ENCODE data around the gene MAPK9. TPM values are rescaled to one million over a fixed set of nuclear protein-coding genes. Genes with fewer than 3 reads are reported as not detected.

Gene MAPK9
- total RNA-seq, 1 experiment from 2014 or later, result 38.6 TPM

DNA sequence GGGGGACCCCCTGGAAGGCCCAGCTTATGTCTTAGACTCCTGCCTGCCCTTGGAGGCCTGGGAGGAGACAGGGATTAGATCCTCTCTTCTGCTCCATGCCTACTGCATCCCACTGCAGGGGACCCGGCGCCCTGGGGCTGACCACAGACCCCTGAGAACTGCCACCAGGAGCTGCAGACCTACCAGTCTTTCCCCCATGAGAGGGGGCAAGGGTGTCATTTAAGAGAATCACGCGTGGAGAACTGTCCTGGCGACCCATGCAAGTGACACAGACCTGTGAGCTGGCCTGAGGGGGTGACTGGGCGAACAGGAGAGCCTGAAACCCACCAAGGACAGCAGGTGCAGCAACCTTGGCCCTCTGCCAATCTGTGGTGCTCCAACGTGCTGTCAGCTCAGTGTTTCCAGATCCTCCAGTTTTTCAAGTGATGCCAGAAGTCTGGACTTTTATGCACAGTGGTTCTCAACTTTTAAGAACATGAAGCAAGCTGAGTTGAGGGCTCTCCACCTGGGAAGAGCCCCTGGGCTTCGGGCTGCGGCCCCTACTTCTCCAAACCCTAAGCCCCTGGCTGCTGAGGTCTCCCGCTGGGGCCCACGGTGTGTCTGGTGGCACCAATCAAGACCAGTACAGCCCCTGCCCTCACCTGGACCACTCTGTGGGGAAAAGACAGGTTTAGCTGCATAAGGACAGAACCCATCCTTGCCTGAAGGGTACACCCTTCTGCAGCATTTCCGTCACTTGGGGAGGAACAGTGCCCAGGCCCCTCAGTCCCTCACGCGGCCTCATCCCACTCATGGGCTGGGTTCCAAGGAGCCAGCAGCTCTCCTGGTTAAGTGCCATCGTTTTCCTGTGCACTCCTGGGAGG lies 43.1 kb upstream of the MAPK9 start:
- H3K23me2 ChIP-seq (ENCODE audit: insufficient read length, low read depth, low read length, poor library complexity, severe bottlenecking), result no peaks in the 10 kb centered on the region
- no peak overlapping the region for H3K56ac ChIP-seq (ENCODE audit: insufficient read length, low read depth, low read length)
- DNase-seq, result no peak
- H3K4me1 ChIP-seq (ENCODE audit: insufficient read depth, low read length), result peaks cover 7% of the 10 kb centered on the region
- no peak overlapping the region for H2AFZ ChIP-seq (ENCODE audit: low read length)
- Mint-ChIP-seq H3K36me3 (ENCODE audit: insufficient read depth in 1 of 3, low read depth in 3 of 3) (peaks cover 79 to 84% (median 82%) of the 10 kb centered on the region in 3 experiments), H3K4me3 (no peak overlapping the region), H3K4me1 (peaks cover 31 to 32% of the 10 kb centered on the region in 2 experiments), H3K27ac (peak overlapping the region in 2 of 3 experiments; percentile 77 to 83; a peak in 2 of 7 replicates), H3K27me3 (ENCODE audit: low read depth) (no peaks in the 10 kb centered on the region; the same call in 1 of the 2 replicates), H3K9me3 (peaks cover 3 to 7% of the 10 kb centered on the region in 2 experiments; a peak in 3 of 5 replicates)
- no peak overlapping the region for H3K23ac ChIP-seq (ENCODE audit: insufficient read length, low read depth, low read length)
- no peak overlapping the region for H3T11ph ChIP-seq (ENCODE audit: low read length)
- H3K79me1 ChIP-seq (ENCODE audit: insufficient read depth, low read depth, low read length, poor library complexity, severe bottlenecking), result no peaks in the 10 kb centered on the region
- peaks cover 3% of the 10 kb centered on the region; the same call in 1 of the 2 replicates for H3K79me2 ChIP-seq (ENCODE audit: insufficient read depth, low read length)
- H3K9ac ChIP-seq (ENCODE audit: extremely low read depth, insufficient read length, low read length), result no peak overlapping the region
- H2BK5ac ChIP-seq (ENCODE audit: insufficient read length, low read length), result no peak overlapping the region
- TF ChIP-seq CTCF (conservative IDR thresholded peaks at IDR 0.05), result no peak
- no peaks in the 10 kb centered on the region for H4K20me1 ChIP-seq (ENCODE audit: control insufficient read depth, insufficient read depth, insufficient read length)
- no peak overlapping the region for H4K91ac ChIP-seq (ENCODE audit: insufficient read length, low read depth, low read length)
- H3K4me2 ChIP-seq (ENCODE audit: insufficient read depth, insufficient read length, low read length), result no peak overlapping the region
- H4K8ac ChIP-seq (replicated peaks; ENCODE audit: insufficient read length, low read depth, low read length), result no peak overlapping the region
- WGBS (ENCODE audit: extremely low coverage, insufficient read length, low lambda C conversion rate), result no CpG with 5 or more reads among the region's 15 CpGs
- no peak overlapping the region for H2BK12ac ChIP-seq (ENCODE audit: insufficient read length, low read depth, low read length)
- no peak overlapping the region for H3K27ac ChIP-seq (ENCODE audit: insufficient read length, low read depth, low read length)
- H2BK120ac ChIP-seq (ENCODE audit: low read depth, low read length, poor library complexity, severe bottlenecking), result no peak overlapping the region
- no peak overlapping the region for H2BK15ac ChIP-seq (ENCODE audit: low read depth, low read length)
- H3K4ac ChIP-seq (ENCODE audit: low read depth, low read length), result no peak overlapping the region
- H2BK20ac ChIP-seq (ENCODE audit: low read depth, low read length, poor library complexity, severe bottlenecking), result no peak overlapping the region
- H3K18ac ChIP-seq (ENCODE audit: insufficient read length, low read depth, low read length), result no peak overlapping the region
- no peak overlapping the region for H2AK5ac ChIP-seq (ENCODE audit: insufficient read length, low read length)
- H3K14ac ChIP-seq (ENCODE audit: insufficient read depth, low read length), result no peak overlapping the region; the same call in 1 of the 2 replicates
- H3K9me3 ChIP-seq (ENCODE audit: control insufficient read depth, low read depth, low read length), result no peaks in the 10 kb centered on the region
- no peak overlapping the region for H4K5ac ChIP-seq (ENCODE audit: insufficient read length, low read depth, low read length)
- no peaks in the 10 kb centered on the region for H3K27me3 ChIP-seq (ENCODE audit: insufficient read depth, low read length)

Measured in H9 (cell line).